DMS153 treated with DMSO at 0.1 percent for 48 hours (cell line): Measurements from ENCODE around the gene TIRAP.
"Not testable (repeated sequence)": the region's sequence is repeated elsewhere in the genome, so short reads cannot be mapped to it uniquely, and the experiment has no call there.

Experiments used
- DNase-seq: peaks from one replicate; lab custom pipeline; 2025; ENCODE audit not compliant: unreplicated experiment; lab: John Stamatoyannopoulos, UW

The TIRAP gene, protein sequence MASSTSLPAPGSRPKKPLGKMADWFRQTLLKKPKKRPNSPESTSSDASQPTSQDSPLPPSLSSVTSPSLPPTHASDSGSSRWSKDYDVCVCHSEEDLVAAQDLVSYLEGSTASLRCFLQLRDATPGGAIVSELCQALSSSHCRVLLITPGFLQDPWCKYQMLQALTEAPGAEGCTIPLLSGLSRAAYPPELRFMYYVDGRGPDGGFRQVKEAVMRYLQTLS

DNA sequence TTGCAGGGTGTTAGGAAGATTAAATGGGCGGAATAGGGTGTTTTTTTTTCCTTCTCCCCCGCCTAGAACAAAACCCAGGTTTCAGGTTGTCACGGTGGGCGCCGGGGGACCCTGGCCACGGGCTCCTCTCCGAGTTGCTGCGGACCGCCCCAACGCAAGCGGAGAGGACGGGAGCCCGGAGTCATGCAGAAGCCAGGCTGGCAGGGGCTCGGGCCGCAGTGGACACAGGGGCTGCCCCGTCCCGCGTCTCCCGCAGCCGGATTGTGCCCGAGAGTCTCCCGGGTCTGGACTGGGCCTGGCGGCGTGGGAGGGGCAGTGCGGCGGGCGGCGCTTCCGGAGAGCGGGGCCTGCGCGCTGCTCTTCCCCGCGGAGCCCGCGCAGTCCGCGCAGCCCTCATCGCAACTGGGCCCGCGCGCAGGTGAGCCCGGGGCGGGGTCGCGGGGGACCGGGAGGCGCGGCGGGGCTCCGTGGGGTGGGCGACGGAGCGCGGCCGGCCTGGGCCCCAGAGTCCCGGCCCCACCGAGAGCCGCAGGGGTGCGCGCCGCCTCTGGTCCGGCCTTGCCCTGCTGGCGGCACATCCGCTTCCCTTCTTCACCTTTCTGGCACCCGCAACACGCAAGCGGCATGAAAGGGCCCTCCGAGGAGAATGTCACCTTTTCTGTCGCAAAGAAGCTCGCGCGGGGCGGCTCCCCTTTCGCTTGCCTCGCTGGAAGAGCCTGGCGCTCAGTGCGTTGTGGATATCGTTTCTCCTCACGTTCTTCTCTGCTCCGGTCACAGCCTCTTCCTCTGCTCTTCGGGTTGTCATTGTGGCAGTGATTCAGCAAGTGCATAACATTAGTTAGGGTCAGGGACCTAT is at the start of gene TIRAP:
TIRAP (plus strand) TSS at position 358 of the 856 bp plus-strand sequence. CDS start 7,802 bp downstream, outside the sequence.
- DNase-seq, result no peak

DNA sequence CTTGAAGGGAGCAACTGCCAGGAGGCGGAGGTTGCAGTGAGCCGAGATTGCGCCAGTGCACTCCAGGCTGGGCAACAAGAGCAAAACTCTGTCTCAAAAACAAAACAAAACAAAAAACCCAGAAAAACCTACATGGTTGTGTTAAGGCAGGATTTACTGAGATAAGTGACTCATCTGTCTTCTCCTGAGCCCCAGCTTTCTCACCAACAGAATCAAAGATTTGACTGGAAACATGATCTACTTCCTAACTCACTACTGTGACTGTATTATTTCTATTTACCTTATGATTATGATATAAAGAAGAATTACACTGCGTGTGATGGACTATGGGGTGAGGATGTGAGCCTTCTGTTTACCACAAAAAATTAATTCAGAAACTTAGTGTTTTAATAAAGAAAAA is 49.5 kb upstream of the TIRAP start:
- no peak for DNase-seq

DNA sequence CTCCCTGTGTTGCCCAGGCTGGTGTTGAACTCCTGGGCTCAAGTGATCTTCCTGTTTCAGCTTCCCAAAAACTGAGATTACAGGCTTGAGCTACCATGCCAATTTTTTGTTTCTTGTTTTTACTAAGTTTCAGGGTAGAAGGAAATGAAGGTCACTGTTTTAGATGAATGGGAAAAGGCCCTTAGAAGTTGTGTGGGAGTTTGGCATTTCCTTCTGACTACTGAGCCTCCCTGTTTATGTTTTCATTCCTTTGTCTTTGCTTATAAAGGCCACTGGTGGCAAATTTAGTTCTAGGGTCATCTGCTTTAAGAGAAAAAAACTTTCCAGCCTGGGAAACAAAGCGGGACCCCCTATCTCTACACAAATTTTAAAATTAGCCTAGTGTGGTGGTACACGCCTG is 36.3 kb upstream of the TIRAP start:
- no peak for DNase-seq

DNA sequence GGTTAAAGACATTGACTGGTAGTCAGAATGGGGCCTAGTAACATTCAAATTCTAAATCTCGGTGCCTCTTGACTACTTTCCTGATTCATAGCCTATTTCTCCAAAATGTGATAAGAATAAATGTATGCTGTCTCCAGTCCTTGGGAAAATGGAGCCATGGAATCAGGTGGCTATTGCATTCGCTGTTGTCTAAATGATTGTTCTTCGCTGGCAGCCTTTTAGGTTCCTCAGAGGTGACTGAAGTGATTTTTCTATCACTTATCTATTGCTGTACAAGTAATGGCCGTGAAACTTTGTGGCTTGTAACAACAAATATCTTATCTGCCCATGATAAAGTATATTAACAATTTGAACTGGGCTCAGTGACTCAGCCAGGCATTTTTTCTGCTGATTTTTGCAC is 29.6 kb upstream of the TIRAP start:
- no peak for DNase-seq

DNA sequence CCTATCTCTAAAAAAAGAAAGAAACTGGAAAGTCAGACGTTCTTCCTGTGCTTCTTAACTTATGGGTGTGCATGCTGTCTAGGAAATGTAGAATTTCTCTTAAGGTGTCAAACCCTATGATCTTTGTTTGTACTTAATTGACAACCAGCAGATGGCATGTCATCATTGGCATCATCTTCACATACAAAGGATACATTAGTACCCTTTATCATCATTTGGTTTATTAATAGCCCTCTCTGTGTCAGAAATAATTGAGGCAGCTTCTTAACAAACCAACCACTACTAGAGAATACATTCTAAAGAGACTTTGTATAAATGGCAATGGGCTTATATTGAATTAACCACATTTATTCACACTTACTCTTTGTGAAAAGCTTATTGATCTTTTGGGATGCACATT is 28.1 kb upstream of the TIRAP start:
- DNase-seq, result no peak

DNA sequence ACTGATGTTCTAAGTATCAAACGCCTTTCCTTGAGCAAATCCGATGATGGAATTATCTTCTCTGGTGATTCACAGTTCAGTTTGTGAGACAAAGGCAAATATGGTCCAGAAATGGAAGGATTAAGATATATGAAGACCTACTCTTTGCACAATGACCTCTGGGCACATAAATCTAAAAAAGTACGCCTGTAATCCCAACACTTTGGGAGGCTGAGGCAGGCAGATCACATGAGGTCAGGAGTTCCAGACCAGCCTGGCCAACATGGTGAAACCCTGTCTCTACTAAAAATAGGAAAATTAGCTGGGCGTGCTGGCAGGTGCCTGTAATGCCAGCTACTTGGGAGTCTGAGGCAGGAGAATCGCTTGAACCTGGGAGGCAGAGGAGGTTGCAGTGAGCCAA is 27.4 kb upstream of the TIRAP start:
- DNase-seq, result not testable (repeated sequence)

DNA sequence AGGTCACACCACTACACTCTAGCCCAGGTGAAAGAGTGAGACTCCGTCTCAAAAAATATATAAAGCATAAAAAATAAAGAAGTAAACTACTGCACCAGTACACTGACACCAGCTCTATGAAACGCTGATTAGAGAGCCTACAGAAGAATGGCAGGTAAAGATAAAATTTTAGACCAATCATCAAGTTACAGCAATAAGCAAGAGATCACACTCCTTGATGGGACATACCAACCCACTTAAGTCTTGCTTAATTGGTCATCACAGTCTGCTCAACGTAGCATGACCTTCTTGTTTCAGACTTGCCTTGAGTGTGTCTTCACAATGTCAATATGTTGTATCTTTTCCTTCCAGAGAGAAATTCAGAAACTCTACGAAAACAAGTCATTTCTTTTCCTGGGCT is 26.7 kb upstream of the TIRAP start:
- no peak for DNase-seq

DNA sequence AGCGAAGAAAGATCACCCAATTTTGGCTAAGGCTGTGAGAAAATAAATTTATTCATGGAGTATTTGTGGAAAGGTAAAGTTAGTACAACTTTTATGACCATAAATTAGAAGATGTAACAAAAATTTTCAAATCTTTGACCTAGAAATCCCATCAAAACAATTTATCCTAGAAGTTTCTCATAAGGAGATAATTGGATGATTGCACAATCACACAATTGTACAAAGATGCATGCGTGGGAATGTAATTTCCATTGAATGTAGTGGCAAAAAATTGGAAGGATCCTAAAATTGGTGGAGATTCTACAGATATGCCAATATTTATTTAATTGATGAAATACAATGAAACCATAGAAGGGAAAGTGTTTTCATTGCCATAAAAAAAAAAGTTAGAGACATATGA is 25.7 kb upstream of the TIRAP start:
- no peak for DNase-seq

DNA sequence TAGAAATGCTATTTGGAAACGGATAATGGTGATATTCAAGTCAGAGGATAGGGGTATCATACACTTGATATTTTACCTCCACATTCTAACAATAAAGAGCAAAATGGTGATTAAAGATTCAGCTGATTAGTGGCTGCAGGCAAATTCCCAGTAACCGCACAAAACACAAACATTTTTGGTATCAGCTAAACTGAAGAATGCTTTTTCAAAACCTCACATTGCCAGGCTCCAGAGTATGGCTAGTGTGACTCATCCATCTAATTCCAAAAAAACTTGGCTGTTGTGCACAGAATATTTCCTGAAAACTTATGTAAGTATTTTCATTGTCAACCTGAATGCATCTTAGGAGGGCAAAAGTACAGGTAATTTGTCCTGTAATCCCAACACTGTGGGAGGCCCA is 25.1 kb upstream of the TIRAP start:
- no peak for DNase-seq

DNA sequence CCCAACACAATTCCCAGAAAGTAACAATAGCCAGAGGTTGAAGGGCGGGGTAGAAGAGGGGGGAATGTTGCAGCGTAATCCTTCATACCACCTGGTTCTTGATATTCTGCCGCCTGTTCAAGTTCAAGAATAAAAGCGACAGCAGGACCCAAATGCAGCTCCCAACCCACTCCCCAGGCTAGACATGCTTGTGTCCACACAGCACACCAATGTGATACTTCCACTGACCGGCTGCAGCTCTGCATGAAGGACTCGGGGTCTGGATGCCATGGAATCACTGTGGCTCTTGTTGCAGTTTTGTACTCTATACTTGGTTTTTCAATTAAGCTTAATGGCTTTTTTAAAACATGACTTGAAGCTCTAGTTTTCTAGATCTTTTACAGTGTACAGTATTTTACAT is 20.7 kb upstream of the TIRAP start:
- DNase-seq, result no peak

DNA sequence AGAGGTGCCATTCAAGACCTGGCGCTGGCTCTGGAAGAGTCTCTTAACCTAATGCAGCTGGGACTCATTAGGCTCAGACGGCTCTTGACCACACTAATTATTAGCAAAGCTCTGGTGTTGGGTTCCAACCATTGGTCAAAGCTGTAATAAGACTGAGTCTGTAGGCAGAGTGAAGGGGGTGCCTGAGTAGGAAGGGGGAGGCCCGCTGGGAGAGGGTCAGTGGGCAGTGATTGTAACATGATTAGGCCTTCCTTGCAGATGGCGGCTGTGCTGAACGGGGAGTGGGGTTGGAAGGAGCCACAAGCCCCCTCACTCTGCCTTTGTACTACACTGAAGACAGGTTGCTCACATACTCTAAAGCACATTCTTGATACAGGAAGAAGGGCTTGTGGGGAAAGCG is 19.4 kb upstream of the TIRAP start:
- no peak for DNase-seq

DNA sequence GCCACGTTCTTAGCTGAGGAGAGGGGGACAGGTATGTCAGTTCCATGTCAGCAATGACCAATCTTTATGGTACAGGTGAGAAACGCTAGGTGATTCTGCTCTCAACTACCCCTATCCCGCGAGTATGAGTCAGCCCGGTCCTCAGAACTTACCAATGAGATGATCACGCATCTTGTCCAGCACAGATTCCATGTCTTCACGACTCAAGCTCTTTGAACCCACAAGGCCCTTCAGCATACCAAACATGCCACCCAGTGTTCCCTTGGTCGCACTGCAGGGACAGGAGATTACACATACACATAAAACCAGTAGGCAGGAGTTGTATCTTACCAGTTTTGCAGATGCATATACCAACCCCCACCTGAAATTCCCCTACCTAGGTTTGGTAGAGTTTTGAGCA is 17.1 kb upstream of the TIRAP start:
- DNase-seq, result no peak

DNA sequence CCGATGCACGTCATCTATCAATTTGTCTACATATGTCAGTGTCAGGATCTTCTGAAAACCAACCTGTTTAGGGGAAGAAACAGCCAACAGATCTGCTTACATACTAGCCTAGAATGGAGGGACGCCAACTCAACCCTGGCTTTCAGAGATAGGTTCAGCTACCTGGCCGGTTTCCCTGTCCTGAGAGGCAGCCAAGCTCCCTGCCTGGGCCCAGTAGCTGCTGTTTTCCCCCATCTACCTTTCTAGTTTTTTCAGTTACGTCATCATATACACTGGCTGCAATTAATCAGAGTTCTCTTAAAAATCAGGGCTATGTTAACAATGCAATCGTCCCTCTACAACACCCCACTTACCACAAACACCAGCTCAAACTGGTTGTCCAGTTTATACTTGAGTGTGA is 15.2 kb upstream of the TIRAP start:
- DNase-seq, result no peak

DNA sequence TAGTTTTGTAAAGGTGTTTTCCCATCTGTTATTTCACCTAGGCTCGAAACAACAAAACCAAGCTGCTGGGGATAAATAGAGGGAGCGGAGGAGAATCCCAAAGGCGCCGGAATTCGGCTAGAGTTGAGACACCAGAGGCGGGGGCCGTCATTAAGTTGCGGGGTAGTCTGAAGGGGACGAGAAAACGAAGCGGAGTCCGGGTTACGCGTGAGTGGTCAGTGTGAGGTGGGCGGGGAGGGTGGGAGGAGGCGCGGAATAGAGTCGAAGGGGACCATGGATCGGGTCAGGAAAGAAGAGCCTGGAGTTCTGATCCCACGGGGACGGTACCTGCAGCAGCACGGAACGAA is 14.6 kb upstream of the TIRAP start:
- DNase-seq, result no peak

DNA sequence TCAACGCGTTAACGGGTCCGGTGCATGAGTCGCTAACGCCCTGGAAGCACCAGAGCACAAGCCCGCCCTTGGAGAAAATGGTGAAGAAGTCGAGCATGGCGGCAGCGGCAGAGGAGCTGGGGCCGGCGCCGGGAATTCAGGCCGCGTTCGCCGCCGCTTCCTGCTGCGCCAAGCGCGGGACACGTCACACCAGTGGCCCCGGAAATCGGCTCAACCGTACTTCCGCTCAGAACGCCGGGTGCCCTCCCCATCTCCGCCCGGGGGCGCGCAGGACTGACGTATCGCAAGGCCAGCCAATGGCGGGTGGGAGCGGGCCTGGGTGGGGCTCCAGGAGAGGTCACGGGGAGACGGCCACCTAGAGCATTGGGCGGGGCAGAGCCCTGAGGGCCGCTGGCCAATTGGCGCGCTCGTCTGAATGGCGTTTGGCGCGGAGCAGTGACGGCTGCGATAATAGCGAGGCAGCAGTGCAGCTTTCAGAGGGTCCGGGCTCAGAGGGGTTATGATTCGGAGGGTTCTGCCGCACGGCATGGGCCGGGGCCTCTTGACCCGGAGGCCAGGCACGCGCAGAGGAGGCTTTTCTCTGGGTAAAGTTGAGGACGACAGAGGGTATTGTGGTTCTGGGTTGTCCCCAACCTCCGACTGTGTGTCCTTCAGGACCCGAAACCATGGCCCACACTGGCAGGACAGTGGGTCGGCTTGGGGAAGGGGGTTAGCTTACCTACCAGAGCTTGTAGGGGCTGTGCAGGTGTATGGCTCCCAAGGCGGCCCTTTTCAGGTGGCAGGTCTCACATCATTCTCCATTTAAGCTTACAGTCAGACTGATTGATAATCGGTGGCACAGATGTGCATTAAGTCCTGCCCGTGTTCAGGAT is 13.9 kb upstream of the TIRAP start, which contains the start of the genes FOXRED1 and SRPRA:
FOXRED1 (plus strand) TSS at position 447 of the 872 bp plus-strand sequence; CDS start at position 500, 53 bp downstream.
SRPRA (minus strand) TSS at position 188 of the 872 bp plus-strand sequence; CDS start at position 97, 91 bp downstream.
- DNase-seq, result peak; percentile 94

DNA sequence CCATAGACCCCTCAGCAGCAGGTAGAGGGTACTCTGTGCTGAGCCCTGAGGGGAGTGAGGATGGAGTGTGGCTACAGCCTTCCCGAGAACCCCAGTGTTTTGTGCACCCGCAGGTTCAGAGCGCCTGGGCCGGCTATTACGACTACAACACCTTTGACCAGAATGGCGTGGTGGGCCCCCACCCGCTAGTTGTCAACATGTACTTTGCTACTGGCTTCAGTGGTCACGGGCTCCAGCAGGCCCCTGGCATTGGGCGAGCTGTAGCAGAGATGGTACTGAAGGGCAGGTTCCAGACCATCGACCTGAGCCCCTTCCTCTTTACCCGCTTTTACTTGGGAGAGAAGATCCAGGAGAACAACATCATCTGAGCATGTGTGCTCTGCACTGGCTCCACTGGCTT is 5.6 kb upstream of the TIRAP start:
- DNase-seq, result no peak

DNA sequence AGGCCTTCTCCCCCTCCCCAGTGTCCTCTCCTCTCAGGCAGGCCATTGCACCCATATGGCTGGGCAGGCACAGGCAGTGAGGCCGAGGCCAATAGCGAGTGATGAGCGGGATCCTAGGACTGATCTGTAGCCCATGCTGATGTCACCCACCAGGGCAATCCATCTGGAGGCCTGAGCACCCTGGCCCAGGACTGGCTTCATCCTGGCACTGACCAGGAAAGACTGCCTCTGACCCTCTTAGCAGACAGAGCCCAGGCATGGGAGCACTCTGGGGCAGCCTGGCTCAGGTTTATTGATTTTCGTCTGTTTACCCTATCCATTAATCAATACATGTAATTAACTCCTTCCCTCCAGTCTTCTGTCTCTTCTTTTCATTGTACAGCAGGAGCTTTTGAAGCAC is 5.1 kb upstream of the TIRAP start:
- DNase-seq, result no peak

DNA sequence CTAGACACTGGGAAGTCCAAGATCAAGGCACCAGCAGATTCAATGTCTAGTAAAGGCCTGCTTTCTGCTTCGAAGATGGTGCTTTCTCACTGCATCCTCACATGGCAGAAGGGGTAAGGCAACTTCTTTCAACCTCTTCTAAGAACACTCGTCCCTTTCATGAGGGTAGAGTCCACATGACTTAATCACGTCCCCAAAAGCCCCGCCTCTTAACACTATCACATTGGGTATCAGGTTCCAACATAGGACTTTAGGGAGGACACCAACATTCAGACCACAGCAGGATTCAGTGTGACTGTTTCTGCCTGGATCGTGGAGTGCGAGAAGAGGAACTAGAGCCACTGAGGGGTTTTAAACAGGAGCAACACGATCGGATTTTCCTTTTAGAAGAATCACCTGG is 3.7 kb upstream of the TIRAP start:
- no peak for DNase-seq

DNA sequence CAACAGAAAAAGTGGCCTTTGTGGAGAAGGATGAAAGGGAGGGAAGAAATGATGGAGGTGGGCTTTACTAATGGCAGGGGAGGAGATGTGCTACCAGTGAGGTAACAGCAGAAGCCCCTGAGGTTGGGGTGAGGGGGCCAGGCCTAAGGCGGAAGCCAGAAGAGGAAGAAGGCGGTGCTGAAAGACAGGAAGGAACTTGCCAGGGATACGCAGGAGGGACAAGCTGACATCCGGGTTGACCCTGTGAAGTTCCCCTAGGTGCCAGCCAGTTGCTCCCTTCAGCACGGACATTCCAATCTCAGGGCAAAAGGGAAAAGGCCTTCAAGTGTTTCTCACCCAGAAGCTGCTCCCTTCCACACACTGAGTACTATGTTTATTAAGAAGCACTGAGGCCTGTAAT is 2.3 kb upstream of the TIRAP start:
- DNase-seq, result no peak

DNA sequence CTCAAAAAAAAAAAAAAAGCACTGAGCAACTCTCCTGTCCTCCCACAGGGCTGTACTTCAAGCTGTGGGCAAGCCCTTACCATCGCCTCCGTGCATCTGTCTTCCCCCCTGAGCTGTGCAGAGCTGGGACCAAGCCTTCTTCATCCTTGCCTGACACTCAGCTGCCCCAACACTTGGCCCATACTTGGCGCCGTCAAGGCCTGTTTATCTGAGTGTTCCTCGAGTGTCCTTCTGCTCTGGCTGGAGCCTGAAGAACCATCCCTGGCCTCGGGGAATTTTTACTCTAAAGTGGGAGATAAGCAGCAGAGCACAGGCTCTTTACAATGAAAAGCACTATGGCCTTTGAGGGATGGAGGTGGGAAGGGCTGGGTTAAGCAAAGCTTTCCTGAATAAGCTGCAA is 1.6 kb upstream of the TIRAP start:
- DNase-seq, result no peak

DNA sequence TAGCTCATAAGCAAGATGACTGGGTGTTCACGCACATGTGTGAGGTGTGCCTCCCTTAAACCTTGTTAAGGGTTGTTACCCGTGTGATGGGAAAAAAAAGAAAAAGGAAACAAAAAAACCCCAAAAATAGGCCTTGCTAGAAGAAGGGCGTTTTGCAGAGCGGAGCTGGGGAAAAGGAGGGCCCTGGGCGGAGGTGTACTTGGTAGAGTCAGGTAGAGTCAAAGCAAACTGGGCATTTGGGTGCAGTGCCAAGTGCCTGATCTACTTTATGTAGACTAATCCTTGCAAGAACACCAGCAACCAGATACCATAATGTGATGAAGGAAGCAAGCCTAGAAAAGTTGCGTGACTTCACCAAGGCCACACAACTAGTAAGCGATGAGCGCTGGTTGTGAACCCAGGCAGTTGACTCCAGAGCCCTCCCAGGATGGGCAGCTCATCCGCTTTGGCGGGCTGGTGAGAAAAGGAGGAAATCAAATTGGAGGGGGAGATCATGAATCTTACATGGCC is 1.2 kb upstream of the TIRAP start:
- DNase-seq, result no peak
